HS-5 (cell line): ENCODE measurements around the gene CCDC34.

ENCODE experiments used
- DNase-seq: peaks from one replicate; pipeline ENCODE4 v3.0.0-alpha.2; 2012; ENCODE audit warnings: low read depth

CCDC34 gene

GRCh38 chr11:27290261-27291050, 72.6 kb downstream of the CCDC34 start:
- DNase-seq, result no peak
